K562 (cell line): ENCODE data around the gene NTSR1. TPM values are rescaled to one million over a fixed set of nuclear protein-coding genes. Genes with fewer than 3 reads are reported as not detected.
A peak's percentile ranks its signal among the peaks of the same experiment; 100 is the strongest.

Experiments used
- ATAC-seq: fragments of 200-7000 bp; cut with Tn5 transposase; 3 replicates; pipeline ENCODE4 v1.9.1; 2020; ENCODE audit warnings: moderate library complexity
- BruUV-seq: library from RNA; stranded (reverse); fragments of 400-500 nt; replicated peaks from 2 replicates; lab custom pipeline; 2021; lab: Mats Ljungman, UMichigan
- CTCF ChIA-PET: fragments of 300-600 bp; formaldehyde crosslinking; extraction: SDS; loops from one replicate; lab custom pipeline; 2021; ENCODE audit warnings: low intra/inter-chr PET ratio; lab: Yijun Ruan, JAX
- POLR2A ChIA-PET: fragments of 300-600, 350-650 bp; sonication (Branson Sonifier 250); formaldehyde crosslinking; extraction: SDS; loops from one replicate; lab custom pipeline; 2021; ENCODE audit warnings: antibody characterized with exemption, inconsistent platforms; lab: Yijun Ruan, JAX
- DNase-seq, 4 experiments: peaks; one replicate each; pipeline versions ENCODE4 v3.0.0 to v3.0.0-alpha.2; 2011 to 2018; ENCODE audit warnings: low spot score in 3 of 4, mixed read lengths in 3 of 4; ENCODE audit errors: extremely low read depth in 1 of 4
- FAIRE-seq: peaks from 2 replicates; lab custom pipeline; 2011; peaks lifted over from hg19 to GRCh38; lab: Jason Lieb, UNC
- H2AFZ ChIP-seq: 2 replicates; pipeline ENCODE4 v1.6.0; 2011; ENCODE audit warnings: low read depth, low read length, control low read depth, inconsistent platforms
- H3K27ac ChIP-seq: fragments of 200-600 bp; 3 replicates; pipeline ENCODE4 v1.8.0; 2011; ENCODE audit warnings: low read depth, mild to moderate bottlenecking, control low read depth, inconsistent platforms, low read length, moderate library complexity, mixed read lengths; ENCODE audit errors: extremely low read depth
- H3K27me3 ChIP-seq, 2 experiments: fragments of 300-600 bp in 1 of 2; 2 replicates in 1 of 2; 3 replicates in 1 of 2; pipeline versions ENCODE4 v1.6.0 to v1.8.0; 2011; ENCODE audit warnings: inconsistent platforms in 2 of 2, low read length in 2 of 2, mild to moderate bottlenecking in 1 of 2, mixed read lengths in 1 of 2, moderate library complexity in 1 of 2; ENCODE audit not compliant: control insufficient read depth in 2 of 2, insufficient read depth in 2 of 2
- H3K36me3 ChIP-seq: fragments of 300-600 bp; 3 replicates; pipeline ENCODE4 v1.8.0; 2011; ENCODE audit warnings: mild to moderate bottlenecking, low read length, inconsistent platforms; ENCODE audit not compliant: control insufficient read depth, insufficient read depth
- H3K4me1 ChIP-seq, 2 experiments: fragments of 200-600 bp in 1 of 2; replicated peaks in 1 of 2; 2 replicates in 1 of 2; 3 replicates in 1 of 2; pipeline versions ENCODE4 v1.5.1 to v1.8.0; 2011; ENCODE audit warnings: inconsistent platforms in 2 of 2, low read length in 2 of 2, mild to moderate bottlenecking in 1 of 2, mixed read lengths in 1 of 2, moderate library complexity in 1 of 2; ENCODE audit not compliant: control insufficient read depth in 2 of 2, insufficient read depth in 2 of 2
- H3K4me2 ChIP-seq: 2 replicates; pipeline ENCODE4 v1.6.1; 2011; ENCODE audit warnings: low read length, control low read depth, inconsistent platforms, mixed read lengths; ENCODE audit not compliant: insufficient read depth
- H3K4me3 ChIP-seq: fragments of 200-600 bp; sonication (generic), shearing (Covaris generic); 2 replicates; pipeline ENCODE4 v1.5.1; 2016; ENCODE audit warnings: control low read depth, inconsistent platforms
- H3K79me2 ChIP-seq: fragments of 200-600 bp; 3 replicates; pipeline ENCODE4 v1.8.0; 2011; ENCODE audit warnings: low read length, inconsistent platforms; ENCODE audit not compliant: control insufficient read depth, insufficient read depth
- H3K9ac ChIP-seq, 2 experiments: 2 replicates each; pipeline versions ENCODE4 v1.6.0 to v1.6.1; 2011; ENCODE audit warnings: low read depth in 2 of 2, low read length in 2 of 2, control low read depth in 1 of 2, inconsistent platforms in 1 of 2, mild to moderate bottlenecking in 1 of 2, mixed read lengths in 1 of 2; ENCODE audit not compliant: insufficient read depth in 1 of 2
- H3K9me1 ChIP-seq: one replicate; pipeline ENCODE4 v1.6.0; 2011; ENCODE audit warnings: inconsistent platforms, mild to moderate bottlenecking, low read length, moderate library complexity; ENCODE audit not compliant: control insufficient read depth, insufficient read depth
- H3K9me3 ChIP-seq: replicated peaks from 2 replicates; pipeline ENCODE4 v1.5.1; 2011; ENCODE audit warnings: low read depth, low read length, inconsistent platforms; ENCODE audit not compliant: control insufficient read depth, insufficient read depth
- H4K20me1 ChIP-seq: replicated peaks from 2 replicates; pipeline ENCODE4 v1.6.1; 2011; ENCODE audit warnings: low read length, inconsistent platforms, mixed read lengths; ENCODE audit not compliant: control insufficient read depth, insufficient read depth
- ELF2 ChIP-seq: fragments of 250-450 bp; sonication (Bioruptor Pico); IDR thresholded peaks from 2 replicates; pipeline ENCODE4 v1.5.0; 2021; ENCODE audit warnings: mild to moderate bottlenecking
- L3MBTL2 ChIP-seq: fragments of 450-650 bp; IDR thresholded peaks from 2 replicates; pipeline ENCODE4 v1.6.1; 2016; ENCODE audit warnings: mild to moderate bottlenecking, moderate library complexity
- MEF2D ChIP-seq: conservative IDR thresholded peaks from 2 replicates; pipeline ENCODE4 v1.6.1; 2016; ENCODE audit warnings: low read depth, missing genetic modification characterization, missing compliant biosample characterization
- RFX5 ChIP-seq: IDR thresholded peaks from 2 replicates; pipeline ENCODE4 v1.6.1; 2011; ENCODE audit warnings: low read depth, mild to moderate bottlenecking, improper control_type of control experiment, low read length
- SIX5 ChIP-seq, 2 experiments: IDR thresholded peaks; 2 replicates each; pipeline ENCODE4 v1.6.1; 2011; ENCODE audit warnings: low read length in 2 of 2, borderline replicate concordance in 1 of 2, low read depth in 1 of 2, mild to moderate bottlenecking in 1 of 2, moderate library complexity in 1 of 2; ENCODE audit not compliant: insufficient read depth in 1 of 2
- TBP ChIP-seq: optimal IDR thresholded peaks from 2 replicates; pipeline ENCODE3; 2011; ENCODE audit warnings: low read depth, low read length, improper control_type of control experiment
- WGBS: fragments of 100-300 bp; shearing (Covaris generic); methylation state at CpG from one replicate; pipeline ENCODE4 v1.1.6; 2016; ENCODE audit warnings: low coverage, mixed read lengths; ENCODE audit not compliant: insufficient coverage; ENCODE audit errors: missing lambda C conversion rate; 5-methylcytosine and 5-hydroxymethylcytosine counted together
- in situ Hi-C: fragments of 300-500 bp; cut with MboI; formaldehyde crosslinking; loops from 4 replicates; pipeline ENCODE4 v1.15.0; 2018; ENCODE audit warnings: inconsistent platforms, mixed read lengths
- intact Hi-C: fragments of 100-400 bp; cut with micrococcal nuclease; formaldehyde crosslinking; loops from 2 replicates; pipeline ENCODE4 v1.14.2; 2022
- polyA plus RNA-seq, 8 experiments: library from polyadenylated mRNA; depleted of rRNA in 4 of 8; stranded (reverse) in 5 of 8; unstranded in 3 of 8; fragments of >200 nt; fragmentation: Nextera tagmentation in 2 of 8; fragmentation: Illumina TruSeq in 1 of 8; extraction: Ambion mirVana in 2 of 8; extraction: Trizol in 1 of 8; gene quantifications; 2 replicates each; pipeline versions ENCODE4 v1.2.1 to v1.2.3, GENCODE V29; 2011 to 2014; ENCODE audit warnings: inconsistent platforms in 1 of 8, missing spikeins in 1 of 8
- total RNA-seq, 7 experiments: library from RNA; depleted of rRNA in 6 of 7; stranded (reverse); fragments of >200 nt in 6 of 7; fragmentation: Illumina TruSeq in 2 of 7; extraction: Trizol in 2 of 7; gene quantifications; 2 replicates each; pipeline versions ENCODE4 v1.2.1 to v1.2.3, GENCODE V29; 2011 to 2021; ENCODE audit warnings: low replicate concordance in 1 of 7
- TF ChIP-seq, protein P1 (sequence below): fragments of 450-650 bp; formaldehyde crosslinking; IDR thresholded peaks from 2 replicates; pipeline ENCODE4 v1.4.0; 2020; ENCODE audit warnings: mild to moderate bottlenecking, moderate library complexity
- TF ChIP-seq, protein P2 (sequence below): sonication (generic); formaldehyde crosslinking; IDR thresholded peaks from 2 replicates; pipeline ENCODE4 v1.8.1; 2023; ENCODE audit warnings: mild to moderate bottlenecking, missing genetic modification reagents, moderate library complexity
- TF ChIP-seq, protein P3 (sequence below): IDR thresholded peaks from 2 replicates; pipeline ENCODE4 v1.6.1; 2014; ENCODE audit warnings: antibody characterized with exemption
- TF ChIP-seq, protein P4 (sequence below), 2 experiments: IDR thresholded peaks; 2 replicates each; pipeline ENCODE4 v1.6.1; 2011; ENCODE audit warnings: borderline replicate concordance in 1 of 2, control low read depth in 1 of 2, low read depth in 1 of 2, low read length in 1 of 2, mild to moderate bottlenecking in 1 of 2, mixed read lengths in 1 of 2, moderate library complexity in 1 of 2; ENCODE audit not compliant: insufficient read depth in 1 of 2, insufficient read length in 1 of 2, poor library complexity in 1 of 2, severe bottlenecking in 1 of 2; ENCODE audit errors: extremely low read depth in 1 of 2
- TF ChIP-seq, protein P5 (sequence below): sonication (generic); formaldehyde crosslinking; IDR thresholded peaks from 2 replicates; pipeline ENCODE4 v1.8.0; 2022; ENCODE audit warnings: mild to moderate bottlenecking, missing genetic modification reagents
- TF ChIP-seq, protein P6 (sequence below): sonication (generic); formaldehyde crosslinking; IDR thresholded peaks from 2 replicates; pipeline ENCODE4 v1.8.0; 2022; ENCODE audit warnings: missing genetic modification reagents, mild to moderate bottlenecking, borderline replicate concordance

Gene NTSR1
- total and polyA plus RNA-seq, 9 of the 15 experiments (the other 6 are each of a cell fraction or from before 2014, with no cell fraction given): 0.04 to 0.40 (median 0.13) TPM; not detected in 3

DNA sequence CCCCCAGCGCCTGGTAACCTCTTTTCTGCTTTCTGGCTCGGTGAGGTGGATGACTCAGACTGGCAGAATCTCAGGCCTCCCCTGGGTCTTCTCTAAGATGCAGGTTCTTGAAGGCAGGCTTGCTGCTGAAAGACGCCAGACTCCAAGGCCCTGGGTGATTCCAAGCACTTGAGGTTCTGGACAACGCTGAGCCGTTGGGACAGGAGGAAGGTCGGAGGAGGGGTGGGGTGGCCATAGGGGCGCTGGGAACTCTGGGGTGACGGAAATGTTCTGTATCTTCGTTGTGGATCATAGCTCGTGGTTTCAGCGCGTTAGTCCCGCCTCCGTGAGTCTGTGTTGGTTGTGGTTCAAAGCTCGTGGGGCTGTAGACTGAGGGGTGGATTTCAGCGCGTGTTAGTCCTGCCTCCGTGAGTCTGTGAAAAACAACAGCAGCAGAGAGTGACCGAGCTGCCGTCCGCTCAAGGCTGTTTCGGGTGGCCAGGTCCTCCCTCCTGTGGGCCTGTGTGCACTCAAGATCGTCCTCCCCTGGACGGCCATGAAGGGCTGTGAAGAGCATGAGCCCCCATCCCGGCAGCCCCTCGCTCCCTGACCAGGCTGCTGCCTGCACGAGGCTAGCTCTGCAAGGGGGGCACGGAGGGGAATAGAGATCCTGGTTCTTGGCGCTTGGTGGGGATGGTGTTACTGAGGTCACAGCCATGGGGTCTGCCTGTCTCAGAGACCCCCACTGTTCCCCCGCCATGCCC, 7.7 kb downstream of the NTSR1 start:
- Histone ChIP-seq H4K20me1 (no peaks in the 10 kb centered on the region), H3K9me3 (no peaks in the 10 kb centered on the region), H3K27ac (no peak overlapping the region), H2AFZ (peak overlapping the region; percentile 74), H3K9me1 (no peaks in the 10 kb centered on the region), H3K9ac (peak overlapping the region in 1 of 2 experiments; percentile 53; a peak in 1 of 4 replicates), H3K79me2 (no peaks in the 10 kb centered on the region), H3K36me3 (no peaks in the 10 kb centered on the region), H3K4me2 (no peak overlapping the region; the same call in 1 of the 2 replicates), H3K27me3 (peaks cover 21 to 38% of the 10 kb centered on the region in 2 experiments; a peak in 4 of 5 replicates), H3K4me3 (no peak overlapping the region), H3K4me1 (peaks cover 8 to 29% of the 10 kb centered on the region in 2 experiments; a peak in 4 of 5 replicates)
- in situ Hi-C loops (no loop called here), intact Hi-C loops (no loop called here)
- no peak for DNase-seq
- FAIRE-seq: peak; percentile 59
- CTCF ChIA-PET: no interaction called here
- POLR2A ChIA-PET: interaction anchor here (0.5 to 0.6 kb wide), 2 partner anchors 73 to 537 kb away, joined by 3 to 4 read pairs; no protein-coding TSS in a partner anchor
- no peak for ATAC-seq
- WGBS: 22% methylated on average over 30 of the region's 30 CpGs
- no TSS peak for BruUV-seq
- peak; percentile 65 for TF ChIP-seq L3MBTL2
- no peak for TF ChIP-seq SIX5 (IDR thresholded peaks at IDR 0.05; ENCODE audit: borderline replicate concordance in 1 of 2, insufficient read depth in 1 of 2, low read depth in 1 of 2, low read length in 2 of 2)
- no peak for TF ChIP-seq RFX5
- TF ChIP-seq ELF2 (CRISPR knock-in tag): no peak
- no peak for TF ChIP-seq MEF2D
- TF ChIP-seq TBP: no peak
- TF ChIP-seq, protein P1, sequence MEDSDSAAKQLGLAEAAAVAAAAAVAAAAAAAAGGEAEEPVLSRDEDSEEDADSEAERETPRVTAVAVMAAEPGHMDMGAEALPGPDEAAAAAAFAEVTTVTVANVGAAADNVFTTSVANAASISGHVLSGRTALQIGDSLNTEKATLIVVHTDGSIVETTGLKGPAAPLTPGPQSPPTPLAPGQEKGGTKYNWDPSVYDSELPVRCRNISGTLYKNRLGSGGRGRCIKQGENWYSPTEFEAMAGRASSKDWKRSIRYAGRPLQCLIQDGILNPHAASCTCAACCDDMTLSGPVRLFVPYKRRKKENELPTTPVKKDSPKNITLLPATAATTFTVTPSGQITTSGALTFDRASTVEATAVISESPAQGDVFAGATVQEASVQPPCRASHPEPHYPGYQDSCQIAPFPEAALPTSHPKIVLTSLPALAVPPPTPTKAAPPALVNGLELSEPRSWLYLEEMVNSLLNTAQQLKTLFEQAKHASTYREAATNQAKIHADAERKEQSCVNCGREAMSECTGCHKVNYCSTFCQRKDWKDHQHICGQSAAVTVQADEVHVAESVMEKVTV (CRISPR knock-in tag): no peak
- TF ChIP-seq, protein P2, sequence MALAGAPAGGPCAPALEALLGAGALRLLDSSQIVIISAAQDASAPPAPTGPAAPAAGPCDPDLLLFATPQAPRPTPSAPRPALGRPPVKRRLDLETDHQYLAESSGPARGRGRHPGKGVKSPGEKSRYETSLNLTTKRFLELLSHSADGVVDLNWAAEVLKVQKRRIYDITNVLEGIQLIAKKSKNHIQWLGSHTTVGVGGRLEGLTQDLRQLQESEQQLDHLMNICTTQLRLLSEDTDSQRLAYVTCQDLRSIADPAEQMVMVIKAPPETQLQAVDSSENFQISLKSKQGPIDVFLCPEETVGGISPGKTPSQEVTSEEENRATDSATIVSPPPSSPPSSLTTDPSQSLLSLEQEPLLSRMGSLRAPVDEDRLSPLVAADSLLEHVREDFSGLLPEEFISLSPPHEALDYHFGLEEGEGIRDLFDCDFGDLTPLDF: no peak
- TF ChIP-seq, protein P3, sequence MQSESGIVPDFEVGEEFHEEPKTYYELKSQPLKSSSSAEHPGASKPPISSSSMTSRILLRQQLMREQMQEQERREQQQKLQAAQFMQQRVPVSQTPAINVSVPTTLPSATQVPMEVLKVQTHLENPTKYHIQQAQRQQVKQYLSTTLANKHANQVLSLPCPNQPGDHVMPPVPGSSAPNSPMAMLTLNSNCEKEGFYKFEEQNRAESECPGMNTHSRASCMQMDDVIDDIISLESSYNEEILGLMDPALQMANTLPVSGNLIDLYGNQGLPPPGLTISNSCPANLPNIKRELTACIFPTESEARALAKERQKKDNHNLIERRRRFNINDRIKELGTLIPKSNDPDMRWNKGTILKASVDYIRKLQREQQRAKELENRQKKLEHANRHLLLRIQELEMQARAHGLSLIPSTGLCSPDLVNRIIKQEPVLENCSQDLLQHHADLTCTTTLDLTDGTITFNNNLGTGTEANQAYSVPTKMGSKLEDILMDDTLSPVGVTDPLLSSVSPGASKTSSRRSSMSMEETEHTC: no peak
- TF ChIP-seq, protein P4, sequence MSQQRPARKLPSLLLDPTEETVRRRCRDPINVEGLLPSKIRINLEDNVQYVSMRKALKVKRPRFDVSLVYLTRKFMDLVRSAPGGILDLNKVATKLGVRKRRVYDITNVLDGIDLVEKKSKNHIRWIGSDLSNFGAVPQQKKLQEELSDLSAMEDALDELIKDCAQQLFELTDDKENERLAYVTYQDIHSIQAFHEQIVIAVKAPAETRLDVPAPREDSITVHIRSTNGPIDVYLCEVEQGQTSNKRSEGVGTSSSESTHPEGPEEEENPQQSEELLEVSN (IDR thresholded peaks at IDR 0.05; ENCODE audit: borderline replicate concordance in 1 of 2, extremely low read depth in 1 of 2, insufficient read depth in 1 of 2, insufficient read length in 1 of 2, low read depth in 1 of 2, low read length in 1 of 2, poor library complexity in 1 of 2, severe bottlenecking in 1 of 2): peak in 1 of 2 experiments; percentile 36
- TF ChIP-seq, protein P5, sequence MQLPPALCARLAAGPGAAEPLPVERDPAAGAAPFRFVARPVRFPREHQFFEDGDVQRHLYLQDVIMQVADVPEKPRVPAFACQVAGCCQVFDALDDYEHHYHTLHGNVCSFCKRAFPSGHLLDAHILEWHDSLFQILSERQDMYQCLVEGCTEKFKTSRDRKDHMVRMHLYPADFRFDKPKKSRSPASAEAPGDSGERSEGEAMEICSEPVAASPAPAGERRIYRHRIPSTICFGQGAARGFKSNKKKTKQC: no peak
- TF ChIP-seq, protein P6, sequence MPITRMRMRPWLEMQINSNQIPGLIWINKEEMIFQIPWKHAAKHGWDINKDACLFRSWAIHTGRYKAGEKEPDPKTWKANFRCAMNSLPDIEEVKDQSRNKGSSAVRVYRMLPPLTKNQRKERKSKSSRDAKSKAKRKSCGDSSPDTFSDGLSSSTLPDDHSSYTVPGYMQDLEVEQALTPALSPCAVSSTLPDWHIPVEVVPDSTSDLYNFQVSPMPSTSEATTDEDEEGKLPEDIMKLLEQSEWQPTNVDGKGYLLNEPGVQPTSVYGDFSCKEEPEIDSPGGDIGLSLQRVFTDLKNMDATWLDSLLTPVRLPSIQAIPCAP: no peak
